Adrenal gland (tissue), 12 donors: ENCODE results near the gene ZNF621. TPM values are rescaled to one million over a fixed set of nuclear protein-coding genes. Genes with fewer than 3 reads are reported as not detected.

Experiments used
- DNase-seq, 7 donors: peaks; one replicate each; pipeline ENCODE4 v3.0.0-alpha.2; 2019 to 2020
- H3K27ac ChIP-seq, 5 donors: fragments of 200-600 bp; sonication (generic) in 4 of 5; 1 replicate in 3 of 5; 2 replicates in 2 of 5; pipeline versions ENCODE4 v1.5.1 to v1.8.0; 2016 to 2020; ENCODE audit warnings: mild to moderate bottlenecking in 1 of 5
- H3K27me3 ChIP-seq: fragments of 200-600 bp; 2 replicates; pipeline ENCODE4 v1.8.0; 2021
- H3K36me3 ChIP-seq, 2 donors: fragments of 200-600 bp; replicated peaks in 1 of 2; 1 replicate in 1 of 2; 2 replicates in 1 of 2; pipeline versions ENCODE4 v1.5.1 to v1.8.0; 2018 to 2022
- H3K4me1 ChIP-seq, 2 donors: fragments of 200-600 bp; replicated peaks in 1 of 2; 1 replicate in 1 of 2; 2 replicates in 1 of 2; pipeline versions ENCODE4 v1.5.1 to v1.8.0; 2018 to 2021
- H3K4me3 ChIP-seq, 4 donors: fragments of 200-600 bp; sonication (generic) in 3 of 4; one replicate each; pipeline ENCODE4 v1.5.1; 2016 to 2018
- H3K9me3 ChIP-seq, 3 donors: fragments of 200-600 bp; sonication (generic) in 1 of 3; replicated peaks in 1 of 3; 1 replicate in 2 of 3; 2 replicates in 1 of 3; pipeline versions ENCODE4 v1.5.1 to v1.8.0; 2016 to 2021
- CTCF ChIP-seq, 6 experiments: fragments of 450-650 bp in 4 of 6; fragments of 200-600 bp in 2 of 6; sonication (generic) in 1 of 6; IDR thresholded peaks; 1 replicate in 5 of 6; 2 replicates in 1 of 6; pipeline versions ENCODE4 v1.5.1 to v1.8.0; 2016 to 2021; ENCODE audit warnings: antibody characterized with exemption in 6 of 6, mild to moderate bottlenecking in 2 of 6, moderate library complexity in 1 of 6
- POLR2A ChIP-seq, 2 donors: fragments of 450-650 bp; IDR thresholded peaks; one replicate each; pipeline ENCODE4 v1.6.1; 2017; ENCODE audit warnings: antibody characterized with exemption in 2 of 2, mild to moderate bottlenecking in 2 of 2, moderate library complexity in 1 of 2
- WGBS, 4 donors: extraction: QIAGEN DNeasy Blood & Tissue Kit in 2 of 4; methylation state at CpG; one replicate each; pipeline versions ENCODE4 v1.1.5 to v1.1.7; 2013 to 2017; 5-methylcytosine and 5-hydroxymethylcytosine counted together
- intact Hi-C, 2 donors: fragments of 100-400 bp; cut with DNase I; formaldehyde crosslinking; loops; one replicate each; pipeline versions ENCODE4 v1.14.1 to v1.15.0; 2022 to 2023
- polyA plus RNA-seq, 3 donors: library from polyadenylated mRNA; stranded (reverse); fragments of 200-250 nt in 2 of 3; fragments of 350-450 nt in 1 of 3; fragmentation: Illumina TruSeq in 1 of 3; extraction: RNeasy Lipid Tissue Mini Kit (QIAGEN cat#74804) in 1 of 3; gene quantifications; one replicate each; pipeline ENCODE4 v1.2.3, GENCODE V29; 2013 to 2014
- total RNA-seq, 9 donors: library from RNA; depleted of rRNA in 4 of 9; stranded (reverse); fragments of >200 nt in 4 of 9; fragments of 120-200 nt in 1 of 9; fragmentation: NEBNext Ultra II Directional in 1 of 9; extraction: Animal tissue kit (Norgen Biotek cat#: 25700) in 1 of 9; gene quantifications; one replicate each; pipeline versions ENCODE4 v1.1.0 to v1.2.4, GENCODE V29; 2013 to 2023
- donor health status: healthy with polysubstance abuse.
- donor health status: Bipolar disorder and iron deficiency.
- donor health status: DM: yes; HTN: yes; CAD: no.
- donor health status: DM: no; HTN: no; CAD: no.
- donor health status: DM: no; HTN: no; CAD: no.
- donor health status: DM: yes; HTN: yes; CAD: no.

The ZNF621 gene
- total and polyA plus RNA-seq, 12 donors, result 9.1 to 30.1 (median 17.2) TPM

GRCh38 chr3:40521254-40521653 lies 3.5 kb upstream of the ZNF621 start:
- 79 to 95% (median 92%) methylated on average over 3 of the region's 3 CpGs for WGBS, 4 donors
- H3K27me3 ChIP-seq, result no peaks in the 10 kb centered on the region
- DNase-seq, result no peak
- no peak overlapping the region for H3K4me3 ChIP-seq
- intact Hi-C loops, result no loop called here
- TF ChIP-seq POLR2A (IDR thresholded peaks at IDR 0.05), result no peak
- TF ChIP-seq CTCF (IDR thresholded peaks at IDR 0.05), result no peak
- peaks cover 5 to 12% of the 10 kb centered on the region in 2 donors for H3K4me1 ChIP-seq
- H3K27ac ChIP-seq, result no peak overlapping the region
- H3K9me3 ChIP-seq, result no peaks in the 10 kb centered on the region
- H3K36me3 ChIP-seq, result no peaks in the 10 kb centered on the region

GRCh38 chr3:40523781-40524180 lies 979 bp upstream of the ZNF621 start:
- Histone ChIP-seq H3K27ac (peak overlapping the region in 2 of 5 donors; percentile 79 to 91), H3K9me3 (no peaks in the 10 kb centered on the region), H3K4me1 (peaks cover 5 to 12% of the 10 kb centered on the region in 2 donors), H3K4me3 (peak overlapping the region in 1 of 4 donors; percentile 82), H3K36me3 (peaks cover 0 to 5% of the 10 kb centered on the region in 2 donors), H3K27me3 (no peaks in the 10 kb centered on the region)
- intact Hi-C loops, result no loop called here
- DNase-seq, result peak in 4 of 7 donors; percentile 32 to 61 (median 40)
- no peak for TF ChIP-seq CTCF (IDR thresholded peaks at IDR 0.05)
- no peak for TF ChIP-seq POLR2A (IDR thresholded peaks at IDR 0.05)
- WGBS, 4 donors, result 34 to 74% (median 43%) methylated on average over 2 of the region's 2 CpGs

GRCh38 chr3:40524222-40524567 lies 565 bp upstream of the ZNF621 start:
- intact Hi-C loops, result no loop called here
- DNase-seq, result no peak
- Histone ChIP-seq H3K27me3 (no peaks in the 10 kb centered on the region), H3K4me3 (peak overlapping the region; percentile 82 to 100 (median 90)), H3K36me3 (peaks cover 0 to 9% of the 10 kb centered on the region in 2 donors), H3K9me3 (no peaks in the 10 kb centered on the region), H3K27ac (peak overlapping the region in 4 of 5 donors; percentile 79 to 91 (median 84)), H3K4me1 (peaks cover 5 to 12% of the 10 kb centered on the region in 2 donors)
- WGBS, 4 donors, result 22 to 31% (median 25%) methylated on average over 5 of the region's 5 CpGs
- TF ChIP-seq CTCF (IDR thresholded peaks at IDR 0.05) (no peak), POLR2A (IDR thresholded peaks at IDR 0.05) (no peak)

GRCh38 chr3:40528426-40528825 lies 3.7 kb downstream of the ZNF621 start:
- 95 to 98% (median 97%) methylated on average over 3 of the region's 3 CpGs for WGBS, 4 donors
- Histone ChIP-seq H3K9me3 (no peaks in the 10 kb centered on the region), H3K27ac (no peak overlapping the region), H3K36me3 (peaks cover 0 to 48% of the 10 kb centered on the region in 2 donors), H3K4me1 (peaks cover 5 to 12% of the 10 kb centered on the region in 2 donors), H3K27me3 (no peaks in the 10 kb centered on the region), H3K4me3 (no peak overlapping the region)
- no peak for TF ChIP-seq CTCF (IDR thresholded peaks at IDR 0.05)
- no peak for TF ChIP-seq POLR2A (IDR thresholded peaks at IDR 0.05)
- intact Hi-C loops, result no loop called here
- DNase-seq, result no peak
